H54 (cell line): Measurements from ENCODE around the gene APOBR.
"Not testable (repeated sequence)": the region's sequence is repeated elsewhere in the genome, so short reads cannot be mapped to it uniquely, and the experiment has no call there.

Experiments
- DNase-seq: peaks from one replicate; pipeline ENCODE4 v3.0.0; 2011; ENCODE audit warnings: low spot score, mixed read lengths; ENCODE audit not compliant: insufficient read length
- FAIRE-seq: peaks from 3 replicates; lab custom pipeline; 2011; peaks lifted over from hg19 to GRCh38; lab: Jason Lieb, UNC
- POLR2A ChIP-seq: IDR thresholded peaks from 2 replicates; pipeline ENCODE4 v1.6.1; 2011; ENCODE audit warnings: low read depth, mild to moderate bottlenecking, low read length

The APOBR gene

DNA sequence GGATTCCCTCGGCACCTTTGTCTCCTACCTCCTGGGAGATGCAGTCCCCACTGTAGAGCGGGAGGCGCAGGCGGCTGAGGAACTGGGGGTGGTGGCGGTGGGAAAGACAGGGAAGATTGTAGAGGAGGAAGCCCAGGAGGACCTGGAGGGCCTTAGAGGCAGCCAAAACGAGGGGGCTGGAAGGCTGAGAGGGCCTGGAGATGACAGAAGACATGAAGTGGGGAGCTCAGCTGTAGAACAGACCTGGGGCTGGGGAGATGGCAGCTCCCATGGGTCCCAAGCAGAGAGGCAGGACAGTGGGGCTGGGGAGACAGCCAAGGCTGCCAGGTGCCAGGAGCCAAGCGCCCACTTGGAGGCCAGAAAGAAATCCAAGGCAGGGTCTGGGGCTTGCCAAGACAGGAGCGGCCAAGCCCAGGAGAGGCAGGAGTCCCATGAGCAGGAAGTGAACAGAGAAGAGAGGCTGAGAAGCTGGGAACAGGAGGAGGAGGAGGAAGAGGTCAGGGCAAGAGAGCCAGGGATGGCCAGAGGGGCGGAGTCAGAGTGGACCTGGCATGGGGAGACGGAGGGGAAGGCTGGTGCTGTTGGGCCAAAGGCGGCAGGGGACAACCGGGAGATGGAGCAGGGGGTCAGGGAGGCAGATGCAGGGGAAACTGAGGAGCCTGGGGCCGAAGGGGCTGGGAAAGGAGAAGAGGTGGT is 803 bp downstream of the APOBR start:
- DNase-seq, result no peak
- no peak for FAIRE-seq
- TF ChIP-seq POLR2A, result no peak

DNA sequence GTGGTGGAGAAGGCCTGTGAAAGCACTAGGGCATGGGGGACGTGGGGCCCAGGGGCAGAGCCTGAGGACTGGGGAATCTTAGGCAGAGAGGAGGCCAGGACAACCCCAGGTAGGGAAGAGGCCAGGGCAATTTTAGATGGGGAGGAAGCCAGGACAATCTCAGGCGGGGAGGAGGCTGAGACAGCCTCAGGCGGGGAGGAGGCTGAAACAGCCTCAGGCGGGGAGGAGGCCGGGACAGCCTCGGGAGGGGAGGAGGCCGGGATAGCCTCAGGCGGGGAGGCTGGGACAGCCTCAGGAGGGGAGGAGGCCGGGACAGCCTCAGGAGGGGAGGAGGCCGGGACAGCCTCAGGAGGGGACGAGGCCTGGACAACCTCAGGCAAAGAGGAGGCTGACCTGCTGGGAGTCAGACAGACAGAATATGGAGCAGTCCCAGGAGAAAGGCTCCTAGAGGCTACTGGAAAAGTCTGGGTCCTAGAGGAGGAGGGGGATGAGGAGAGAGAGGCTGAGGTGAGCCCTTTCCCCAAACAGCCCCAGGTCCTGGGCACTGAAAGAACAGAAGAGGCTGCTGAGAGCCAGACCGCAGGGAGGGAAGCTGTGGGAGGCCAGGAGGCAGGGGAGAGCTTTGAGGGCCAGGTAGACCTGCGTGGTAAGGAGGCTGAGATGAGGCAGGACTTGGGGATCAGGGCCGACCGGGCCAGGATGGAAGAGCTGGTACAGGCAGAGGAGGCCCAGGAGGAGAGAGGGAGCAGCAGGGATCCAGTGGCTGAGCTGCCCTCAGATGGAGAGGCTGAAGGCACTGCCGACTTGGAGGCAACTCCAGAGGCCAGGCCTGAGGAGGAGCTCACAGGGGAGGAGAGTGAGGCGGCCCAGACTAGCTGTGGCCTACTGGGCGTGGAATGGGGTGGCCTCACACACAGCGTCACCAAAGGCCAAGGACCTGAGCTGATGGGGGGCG is 1.6 kb downstream of the APOBR start:
- no peak for TF ChIP-seq POLR2A
- DNase-seq (no peak), FAIRE-seq (no peak)

DNA sequence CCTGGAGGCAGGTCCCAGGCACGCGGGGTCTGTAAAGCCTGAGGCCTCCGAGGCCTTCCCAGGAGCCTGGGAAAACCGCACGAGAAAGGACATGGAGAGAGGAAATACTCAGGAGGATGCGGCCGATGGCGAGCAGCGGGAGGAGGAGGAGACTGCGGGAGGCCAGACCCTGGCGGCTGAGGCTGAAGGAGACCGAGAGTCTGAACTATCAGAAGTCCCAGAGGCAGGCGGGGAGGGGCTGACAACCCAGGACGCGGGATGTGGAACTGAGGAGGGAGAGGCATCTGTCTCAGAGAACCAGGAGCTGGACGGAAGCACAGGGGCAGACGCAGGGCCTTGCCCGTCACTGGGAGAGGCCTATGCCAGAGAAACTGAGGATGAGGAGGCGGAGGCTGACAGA is 2.4 kb downstream of the APOBR start:
- DNase-seq, result no peak
- TF ChIP-seq POLR2A, result no peak
- no peak for FAIRE-seq

DNA sequence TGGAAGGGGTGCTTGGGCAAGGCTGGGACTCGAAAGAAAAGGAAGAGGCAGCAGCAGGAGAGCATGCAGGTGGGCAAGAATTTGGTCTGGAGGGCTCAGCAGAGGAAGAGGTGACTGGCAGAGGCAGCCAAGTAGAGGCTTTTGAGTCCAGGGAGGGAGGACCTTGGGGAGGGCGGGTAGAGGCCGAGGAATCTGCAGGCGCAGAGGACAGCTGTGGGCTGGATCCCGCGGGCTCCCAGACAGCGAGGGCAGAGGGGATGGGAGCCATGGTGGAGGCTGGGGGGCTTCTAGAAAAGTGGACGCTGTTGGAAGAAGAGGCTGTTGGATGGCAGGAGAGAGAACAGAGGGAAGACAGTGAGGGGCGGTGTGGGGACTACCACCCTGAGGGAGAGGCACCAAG is 2.9 kb downstream of the APOBR start:
- TF ChIP-seq POLR2A, result no peak
- FAIRE-seq, result no peak
- no peak for DNase-seq

DNA sequence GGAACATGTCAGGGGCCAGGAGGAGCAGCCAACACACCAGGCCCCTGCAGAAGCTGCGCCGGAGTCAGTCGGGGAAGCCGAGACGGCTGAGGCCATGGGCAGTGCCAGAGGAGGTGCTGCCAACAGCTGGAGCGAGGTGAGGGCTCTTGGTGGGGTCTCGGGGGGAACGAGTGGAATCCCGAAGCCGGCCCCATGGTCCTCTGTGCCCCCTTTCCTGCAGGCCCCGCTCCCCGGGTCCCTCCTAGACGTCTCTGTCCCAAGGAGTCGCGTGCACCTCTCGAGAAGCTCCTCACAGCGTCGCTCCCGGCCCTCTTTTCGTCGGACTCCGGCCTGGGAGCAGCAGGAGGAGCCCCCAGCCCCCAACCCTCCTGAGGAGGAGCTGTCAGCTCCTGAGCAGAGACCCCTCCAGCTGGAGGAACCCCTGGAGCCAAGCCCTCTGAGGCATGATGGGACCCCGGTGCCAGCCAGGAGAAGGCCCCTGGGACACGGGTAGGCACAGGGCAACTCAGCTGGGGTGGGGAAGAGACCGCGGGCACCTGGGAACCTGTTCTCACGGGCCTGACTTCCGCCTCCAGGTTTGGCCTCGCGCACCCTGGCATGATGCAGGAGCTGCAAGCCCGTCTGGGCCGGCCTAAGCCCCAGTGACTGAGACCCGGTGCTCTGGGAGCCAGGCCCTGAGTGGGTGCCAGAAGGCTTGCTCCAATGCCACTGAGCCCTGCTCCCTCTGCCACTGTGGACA is 3.6 kb downstream of the APOBR start:
- DNase-seq, result no peak
- TF ChIP-seq POLR2A, result no peak
- no peak for FAIRE-seq

DNA sequence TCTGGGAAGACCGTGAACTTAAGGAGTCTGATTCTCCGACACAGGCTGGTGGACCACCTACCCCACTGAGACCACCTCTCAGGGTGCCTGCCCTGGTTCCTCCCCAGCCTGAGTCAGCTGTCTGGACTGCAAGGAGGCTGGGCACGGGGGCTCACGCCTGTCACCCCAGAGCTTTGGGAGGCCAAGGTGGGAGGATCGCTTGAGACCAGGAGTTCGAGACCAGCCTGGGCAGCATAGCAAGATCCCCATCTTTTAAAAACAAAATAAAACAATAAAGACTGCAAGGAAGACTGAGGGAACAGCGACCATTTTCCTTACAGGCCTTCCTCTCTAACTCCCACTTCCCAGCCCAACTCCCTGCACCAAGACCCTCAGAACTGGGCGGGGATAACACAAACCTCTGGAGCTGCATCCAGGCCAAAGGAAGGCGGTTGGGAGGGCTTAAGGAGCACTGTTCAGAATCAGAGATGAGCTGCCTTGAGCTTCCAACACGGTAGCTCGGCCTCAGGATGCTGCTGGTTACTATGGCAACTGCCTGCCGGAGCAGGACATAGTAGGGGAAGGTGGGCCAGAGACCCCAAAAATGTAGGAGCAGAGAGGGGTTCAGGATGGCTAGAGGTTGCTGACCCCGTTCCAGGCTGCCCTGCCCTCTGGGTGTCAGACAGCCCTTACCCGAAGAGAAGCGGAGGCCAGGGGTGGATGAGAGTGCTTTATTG is 4.4 kb downstream of the APOBR start:
- no peak for FAIRE-seq
- DNase-seq, result no peak
- TF ChIP-seq POLR2A, result no peak

DNA sequence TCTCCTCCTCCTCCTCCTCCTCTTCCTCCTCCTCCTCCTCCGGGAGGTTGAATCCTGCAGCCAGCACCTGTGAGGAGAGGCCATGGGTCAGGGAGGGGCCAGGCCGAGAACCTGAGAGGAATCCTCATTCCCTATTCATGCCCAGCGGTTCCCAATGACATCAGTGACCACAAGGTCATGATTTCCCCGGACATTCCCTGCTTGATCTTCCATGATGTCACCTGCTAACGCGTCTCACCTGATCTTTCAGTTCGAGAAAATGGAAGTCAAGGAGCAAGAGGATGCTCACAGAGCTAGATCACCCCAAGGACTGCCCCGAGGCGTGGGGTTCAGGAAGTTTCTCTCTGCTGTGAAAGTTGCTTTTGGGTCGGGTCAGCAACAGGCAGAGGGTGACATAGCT is 5.4 kb downstream of the APOBR start:
- no peak for TF ChIP-seq POLR2A
- no peak for FAIRE-seq
- DNase-seq, result no peak

DNA sequence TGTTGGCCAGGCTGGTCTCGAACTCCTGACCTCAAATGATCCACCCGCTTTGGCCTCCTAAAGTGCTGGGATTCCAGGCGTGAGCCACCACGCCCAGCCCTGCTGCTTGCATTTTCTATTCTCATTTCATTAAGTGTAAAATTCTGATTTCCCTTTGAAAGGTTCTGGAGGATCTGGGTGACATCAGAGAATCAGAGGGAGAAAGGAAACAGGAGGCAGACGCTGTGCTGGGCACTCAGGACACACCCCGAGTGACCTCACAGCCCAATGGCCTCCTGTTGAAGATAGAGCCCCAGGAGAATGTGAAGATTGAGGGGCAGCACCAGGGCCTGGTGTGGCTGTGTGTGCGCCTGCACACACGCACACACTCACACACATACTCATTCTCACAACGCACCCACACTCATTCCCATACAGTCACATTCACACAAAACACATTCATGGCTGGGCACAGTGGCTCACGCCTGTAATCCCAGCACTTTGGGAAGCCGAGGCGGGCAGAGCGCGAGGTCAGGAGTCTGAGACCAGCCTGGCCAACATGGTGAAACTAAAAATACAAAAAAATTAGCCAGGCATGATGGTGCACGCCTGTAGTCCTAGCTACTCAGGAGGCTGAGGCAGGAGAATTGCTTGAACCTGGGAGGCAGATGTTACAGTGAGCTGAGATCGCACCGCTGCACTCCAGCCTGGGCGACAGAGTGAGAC is 6.2 kb downstream of the APOBR start:
- not testable (repeated sequence) for FAIRE-seq, DNase-seq

DNA sequence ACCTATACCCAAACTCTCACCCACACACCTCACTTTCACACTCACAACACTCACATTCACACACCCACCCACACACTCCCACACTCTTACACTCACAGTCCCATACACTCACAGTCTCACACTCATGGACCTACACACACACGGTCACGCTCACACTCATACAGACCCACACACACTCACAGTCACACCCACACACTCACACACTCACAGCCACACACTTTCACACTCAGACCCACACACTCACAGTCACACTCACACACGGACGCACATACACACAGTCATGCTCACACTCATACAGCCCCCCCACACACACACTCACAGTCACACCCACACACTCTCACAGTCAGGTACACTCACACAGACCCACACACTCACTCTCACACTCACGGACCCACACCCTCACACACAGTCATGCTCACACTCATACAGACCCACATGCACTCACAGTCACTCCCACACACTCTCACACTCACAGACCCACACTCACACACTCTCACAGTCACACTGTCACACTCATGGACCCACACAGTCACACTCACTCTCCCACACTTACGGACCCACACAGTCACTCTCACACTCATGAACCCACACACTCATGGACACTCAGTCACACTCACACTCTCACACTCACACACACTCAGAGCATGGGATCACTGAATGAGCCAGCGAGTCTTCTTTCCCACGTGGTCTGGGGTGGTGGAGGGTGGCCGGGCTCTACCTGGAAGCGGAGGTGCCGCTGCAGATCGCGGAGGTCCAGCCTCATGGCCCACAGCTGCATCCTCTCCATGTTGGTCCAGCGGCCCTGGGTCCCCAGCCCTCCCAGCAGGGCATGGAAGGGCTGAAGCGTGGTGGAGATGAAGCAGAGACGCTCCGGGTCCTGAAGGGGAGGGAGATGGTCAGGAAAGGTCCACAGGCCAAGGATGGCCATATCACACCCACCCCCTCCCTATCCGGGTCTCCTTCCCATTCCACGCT is 7.1 kb downstream of the APOBR start:
- no peak for DNase-seq
- no peak for FAIRE-seq
- TF ChIP-seq POLR2A, result no peak

DNA sequence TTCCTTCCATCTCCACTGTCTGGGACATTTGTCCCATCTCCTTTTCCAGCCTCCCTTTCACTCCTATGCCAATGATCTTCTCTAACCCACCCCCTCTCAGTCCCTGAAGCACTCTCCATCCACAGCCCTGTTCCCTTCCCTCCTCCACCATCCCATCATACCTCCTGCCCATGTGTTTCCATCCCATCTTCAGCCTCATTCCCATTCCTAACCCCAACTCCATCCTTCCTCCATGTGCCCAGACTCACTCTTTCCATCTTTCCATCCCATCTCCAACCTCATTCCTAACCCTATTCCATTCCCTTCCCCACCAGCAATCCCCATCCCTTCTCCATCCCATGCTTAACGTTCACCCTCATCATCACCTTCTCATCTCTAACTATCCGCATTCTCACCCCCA is 7.8 kb downstream of the APOBR start:
- no peak for TF ChIP-seq POLR2A
- FAIRE-seq (no peak), DNase-seq (no peak)

DNA sequence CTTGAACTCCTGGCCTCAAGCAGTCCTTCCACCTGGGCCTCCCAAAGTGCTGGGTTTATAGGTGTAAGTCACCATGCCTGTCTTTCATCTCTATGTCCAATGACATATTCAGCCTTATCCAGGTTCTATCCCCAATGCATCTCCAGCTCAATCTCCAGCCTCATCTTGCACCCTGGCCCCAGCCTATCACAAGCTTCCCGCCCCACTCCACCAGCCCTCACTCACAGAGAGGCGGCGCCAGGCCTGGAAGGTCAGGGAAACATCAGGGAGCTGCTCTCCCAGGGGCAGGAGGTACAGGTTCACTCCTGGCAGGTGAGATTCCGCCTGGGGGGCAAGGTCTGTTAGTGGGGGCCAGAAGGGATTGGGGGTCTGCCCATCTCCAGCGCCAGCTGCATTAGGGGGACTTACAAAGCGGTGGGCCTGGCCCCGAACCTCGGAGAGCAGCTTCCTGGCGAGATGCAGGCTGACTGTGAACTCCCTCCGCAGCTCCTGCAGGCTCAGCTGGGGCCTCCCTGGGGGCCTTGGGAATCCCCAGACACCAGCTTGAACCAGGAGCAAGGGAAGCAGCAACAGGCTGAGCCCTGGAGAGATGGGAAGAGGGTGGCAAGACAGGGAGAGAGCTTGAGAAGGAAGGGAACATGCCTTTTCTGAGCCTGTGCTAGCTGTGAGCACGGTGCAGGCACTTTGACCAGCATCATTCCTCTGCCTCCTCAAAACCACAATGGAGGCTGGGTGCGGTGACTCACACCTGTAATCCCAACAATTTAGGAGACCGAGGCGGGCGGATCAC is 9.2 kb downstream of the APOBR start:
- DNase-seq (no peak), FAIRE-seq (no peak)
- TF ChIP-seq POLR2A, result no peak
